ENCODE results near the gene IQCF5.
"Not testable (repeated sequence)": the region's sequence is repeated elsewhere in the genome, so short reads cannot be mapped to it uniquely, and the experiment has no call there.

The IQCF5 gene

DNA sequence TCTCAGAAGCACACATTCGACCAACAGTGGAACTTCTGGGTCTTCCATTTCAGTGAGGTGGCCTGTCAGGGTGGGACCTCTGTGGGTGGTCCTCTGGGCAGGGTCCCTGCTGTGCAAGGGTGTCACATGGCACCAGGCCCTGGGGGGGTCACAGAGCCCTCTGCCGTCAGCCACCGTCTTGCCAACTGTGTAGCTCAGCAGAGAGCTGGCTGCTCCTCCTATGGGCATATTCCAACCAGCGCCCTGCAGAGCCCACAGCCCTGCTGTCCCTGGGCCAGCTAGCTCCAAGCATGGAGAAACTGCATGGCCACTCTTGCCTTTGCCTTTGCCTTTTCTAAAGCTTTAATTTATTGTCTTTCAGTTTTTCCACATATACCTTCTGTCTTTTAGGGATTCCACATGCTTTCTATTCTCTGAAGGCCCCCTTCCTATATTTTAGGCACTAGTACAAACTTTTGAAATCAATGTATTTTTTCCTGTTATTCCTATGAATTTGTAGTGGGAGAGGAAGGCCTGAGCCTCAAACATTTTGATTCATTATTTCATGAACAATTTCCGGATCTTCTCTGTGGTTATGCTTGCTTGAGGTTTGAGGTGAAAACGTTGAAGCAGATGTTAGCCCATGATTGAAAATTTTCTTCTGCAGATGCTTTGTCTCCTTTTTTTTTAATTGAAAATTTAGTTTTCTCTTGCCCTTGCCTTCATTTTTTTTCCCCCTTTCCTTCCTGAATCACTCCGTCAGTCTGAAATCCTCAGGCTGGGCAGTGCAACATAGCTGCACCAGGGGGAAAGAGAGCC is 16.0 kb upstream of the IQCF5 start:
- Histone ChIP-seq H3K36me3 (ENCODE audit: control insufficient read depth in 1 of 2, insufficient read depth in 2 of 2, low read length in 2 of 2) (no peaks in the 10 kb centered on the region), H3K9me3 (ENCODE audit: control insufficient read depth in 1 of 2, low read length in 2 of 2) (no peaks in the 10 kb centered on the region), H3K27me3 (ENCODE audit: low read depth, low read length) (no peaks in the 10 kb centered on the region), H3K4me1 (ENCODE audit: control insufficient read depth in 1 of 2, insufficient read depth in 2 of 2, low read length in 2 of 2) (no peaks in the 10 kb centered on the region), H3K4me3 (ENCODE audit: low read depth in 1 of 2, low read length in 2 of 2) (no peak overlapping the region), H3K27ac (ENCODE audit: low read length) (no peak overlapping the region)

DNA sequence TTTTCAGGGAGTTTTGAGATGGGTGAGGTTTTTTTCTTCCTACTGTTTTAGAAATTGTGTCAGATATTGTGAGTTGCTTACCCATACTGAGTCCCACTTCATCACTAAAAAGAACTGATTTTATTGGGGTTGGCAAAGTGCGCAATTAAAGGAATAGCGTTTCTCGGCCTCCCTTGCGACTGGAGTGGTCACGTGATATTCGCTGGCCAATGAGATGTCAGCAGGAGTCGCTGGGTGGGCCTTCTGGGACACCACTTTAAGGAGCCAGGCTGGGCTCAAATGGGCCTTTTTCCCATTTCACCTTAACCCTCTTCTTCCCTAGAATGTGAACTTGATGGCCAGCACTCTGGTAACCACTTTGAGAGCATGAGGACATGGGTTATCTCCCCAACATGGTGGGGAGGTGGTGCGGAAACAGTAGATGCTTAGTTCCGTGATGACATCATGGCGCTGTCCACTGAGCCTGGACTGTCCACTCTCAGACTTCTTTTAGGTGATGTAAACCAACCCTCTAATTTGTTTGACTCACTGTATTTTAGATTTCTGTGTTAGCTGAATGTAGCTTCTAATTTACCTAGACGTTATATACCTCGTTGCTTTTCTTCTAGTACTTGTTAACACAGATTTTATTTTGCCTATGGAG is 13.2 kb upstream of the IQCF5 start:
- Histone ChIP-seq H3K36me3 (ENCODE audit: control insufficient read depth in 1 of 2, insufficient read depth in 2 of 2, low read length in 2 of 2) (no peaks in the 10 kb centered on the region), H3K4me3 (ENCODE audit: low read depth in 1 of 2, low read length in 2 of 2) (no peak overlapping the region), H3K4me1 (ENCODE audit: control insufficient read depth in 1 of 2, insufficient read depth in 2 of 2, low read length in 2 of 2) (no peaks in the 10 kb centered on the region), H3K27me3 (ENCODE audit: low read depth, low read length) (no peaks in the 10 kb centered on the region), H3K9me3 (ENCODE audit: control insufficient read depth in 1 of 2, low read length in 2 of 2) (no peaks in the 10 kb centered on the region), H3K27ac (ENCODE audit: low read length) (no peak overlapping the region)

DNA sequence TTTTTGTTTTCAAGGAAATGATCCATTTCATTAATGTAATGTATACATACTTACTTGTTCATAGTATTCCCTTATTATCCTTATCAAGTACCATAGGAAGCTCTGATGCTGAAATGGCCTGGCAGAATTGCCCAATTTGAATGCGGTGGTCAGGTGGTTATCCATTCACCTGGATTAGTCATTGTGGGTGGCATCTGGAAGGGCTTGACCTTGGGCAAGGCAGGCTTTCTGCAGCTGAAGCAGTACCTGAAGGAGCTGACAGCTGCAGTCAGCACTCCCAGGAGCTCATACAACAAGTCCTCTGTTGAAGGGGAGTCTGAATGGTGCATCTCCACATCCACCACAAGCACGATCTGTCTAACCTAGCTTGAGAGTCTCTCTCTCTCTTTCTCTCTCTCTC is 12.2 kb upstream of the IQCF5 start:
- Histone ChIP-seq H3K4me1 (ENCODE audit: control insufficient read depth in 1 of 2, insufficient read depth in 2 of 2, low read length in 2 of 2) (no peaks in the 10 kb centered on the region), H3K27me3 (ENCODE audit: low read depth, low read length) (no peaks in the 10 kb centered on the region), H3K9me3 (ENCODE audit: control insufficient read depth in 1 of 2, low read length in 2 of 2) (no peaks in the 10 kb centered on the region), H3K4me3 (ENCODE audit: low read depth in 1 of 2, low read length in 2 of 2) (no peak overlapping the region), H3K36me3 (ENCODE audit: control insufficient read depth in 1 of 2, insufficient read depth in 2 of 2, low read length in 2 of 2) (no peaks in the 10 kb centered on the region), H3K27ac (ENCODE audit: low read length) (no peak overlapping the region)

DNA sequence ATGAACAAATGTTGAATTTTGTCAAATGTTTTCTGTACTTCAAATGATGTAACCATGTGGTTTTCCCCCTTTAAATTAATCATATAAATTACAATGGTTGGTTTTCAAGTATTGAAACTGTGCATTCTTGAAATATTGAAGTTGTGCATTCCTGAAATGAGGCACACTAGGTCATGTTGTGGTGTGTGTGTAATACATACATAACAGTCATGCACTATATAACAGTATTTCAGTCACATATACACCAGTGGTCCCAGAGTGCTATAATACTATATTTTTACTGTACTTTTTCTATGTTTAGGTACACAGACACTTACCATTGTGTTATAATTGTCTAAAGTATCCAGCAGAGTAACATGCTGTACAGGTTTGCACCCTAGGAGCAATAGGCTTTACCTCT is 11.0 kb upstream of the IQCF5 start:
- no peak overlapping the region for H3K4me3 ChIP-seq (ENCODE audit: low read depth in 1 of 2, low read length in 2 of 2)
- no peaks in the 10 kb centered on the region for H3K4me1 ChIP-seq (ENCODE audit: control insufficient read depth in 1 of 2, insufficient read depth in 2 of 2, low read length in 2 of 2)
- H3K27ac ChIP-seq (ENCODE audit: low read length), result no peak overlapping the region
- H3K36me3 ChIP-seq (ENCODE audit: control insufficient read depth in 1 of 2, insufficient read depth in 2 of 2, low read length in 2 of 2), result no peaks in the 10 kb centered on the region
- no peaks in the 10 kb centered on the region for H3K27me3 ChIP-seq (ENCODE audit: low read depth, low read length)
- H3K9me3 ChIP-seq (ENCODE audit: control insufficient read depth in 1 of 2, low read length in 2 of 2), result no peaks in the 10 kb centered on the region

DNA sequence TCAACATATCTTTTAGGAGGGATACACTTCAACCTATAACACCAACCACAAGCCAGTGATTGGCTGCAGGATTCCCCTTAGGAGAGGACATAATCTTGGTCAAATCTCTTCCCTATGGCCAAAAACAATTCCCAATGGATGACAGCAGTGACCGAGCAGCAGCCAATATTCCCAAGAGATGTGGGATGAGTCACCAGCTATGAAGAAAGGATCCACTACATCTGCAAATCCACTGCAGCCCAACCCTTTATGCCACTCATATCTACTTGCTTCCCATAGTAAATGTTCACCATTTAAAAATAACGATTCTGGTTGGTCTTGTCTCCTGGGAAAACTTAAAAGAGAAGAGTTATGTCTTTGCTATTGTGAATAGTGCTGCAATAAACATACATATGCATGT is 4.5 kb upstream of the IQCF5 start:
- Histone ChIP-seq H3K27me3 (ENCODE audit: low read depth, low read length) (no peaks in the 10 kb centered on the region), H3K27ac (ENCODE audit: low read length) (no peak overlapping the region), H3K4me1 (ENCODE audit: control insufficient read depth in 1 of 2, insufficient read depth in 2 of 2, low read length in 2 of 2) (no peaks in the 10 kb centered on the region), H3K36me3 (ENCODE audit: control insufficient read depth in 1 of 2, insufficient read depth in 2 of 2, low read length in 2 of 2) (no peaks in the 10 kb centered on the region), H3K4me3 (ENCODE audit: low read depth in 1 of 2, low read length in 2 of 2) (no peak overlapping the region), H3K9me3 (ENCODE audit: control insufficient read depth in 1 of 2, low read length in 2 of 2) (no peaks in the 10 kb centered on the region)

DNA sequence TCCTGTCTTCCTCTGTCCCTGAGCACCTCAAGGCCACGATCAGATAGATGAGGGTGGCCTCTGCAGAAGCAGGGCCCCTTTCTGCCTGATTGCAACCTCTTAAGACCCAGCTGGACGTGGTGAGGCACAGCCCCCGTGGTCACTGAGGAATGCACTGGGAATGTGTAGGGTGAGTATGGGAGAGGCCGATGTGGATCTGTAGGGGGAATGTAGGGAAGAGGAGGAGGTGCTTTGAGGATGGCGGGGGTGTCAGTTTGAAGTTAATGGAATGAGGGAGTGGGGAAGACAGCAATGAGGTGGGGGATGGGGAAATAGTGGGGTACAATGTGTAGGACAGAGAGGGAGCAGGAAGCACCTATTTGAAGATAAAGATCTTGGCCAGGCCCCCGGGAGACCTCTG is 785 bp upstream of the IQCF5 start:
- no peak overlapping the region for H3K27ac ChIP-seq (ENCODE audit: low read length)
- no peak overlapping the region for H3K4me3 ChIP-seq (ENCODE audit: low read depth in 1 of 2, low read length in 2 of 2)
- no peaks in the 10 kb centered on the region for H3K9me3 ChIP-seq (ENCODE audit: control insufficient read depth in 1 of 2, low read length in 2 of 2)
- no peaks in the 10 kb centered on the region for H3K27me3 ChIP-seq (ENCODE audit: low read depth, low read length)
- H3K4me1 ChIP-seq (ENCODE audit: control insufficient read depth in 1 of 2, insufficient read depth in 2 of 2, low read length in 2 of 2), result no peaks in the 10 kb centered on the region
- no peaks in the 10 kb centered on the region for H3K36me3 ChIP-seq (ENCODE audit: control insufficient read depth in 1 of 2, insufficient read depth in 2 of 2, low read length in 2 of 2)

DNA sequence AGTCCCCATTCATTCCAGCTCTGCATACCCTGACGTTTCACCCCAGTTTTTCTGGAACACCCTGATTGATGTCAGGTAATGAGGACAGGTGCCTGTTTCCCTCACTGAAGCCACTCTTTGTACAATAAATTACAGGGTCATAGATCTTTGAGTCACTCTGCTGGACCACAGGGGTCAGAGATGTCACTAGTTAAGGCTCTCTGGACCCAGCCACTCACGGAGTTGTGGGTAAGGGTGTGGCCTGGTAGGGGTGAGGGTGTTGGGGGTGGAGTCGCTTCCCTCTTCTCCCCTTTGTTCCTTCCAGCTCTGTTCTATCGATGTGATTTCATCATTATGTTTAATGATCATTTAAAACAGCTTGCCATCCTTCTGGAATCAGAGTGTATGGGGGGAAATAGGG is 512 bp downstream of the IQCF5 start:
- H3K36me3 ChIP-seq (ENCODE audit: control insufficient read depth in 1 of 2, insufficient read depth in 2 of 2, low read length in 2 of 2), result no peaks in the 10 kb centered on the region
- no peaks in the 10 kb centered on the region for H3K4me1 ChIP-seq (ENCODE audit: control insufficient read depth in 1 of 2, insufficient read depth in 2 of 2, low read length in 2 of 2)
- no peak overlapping the region for H3K4me3 ChIP-seq (ENCODE audit: low read depth in 1 of 2, low read length in 2 of 2)
- H3K27me3 ChIP-seq (ENCODE audit: low read depth, low read length), result no peaks in the 10 kb centered on the region
- H3K9me3 ChIP-seq (ENCODE audit: control insufficient read depth in 1 of 2, low read length in 2 of 2), result no peaks in the 10 kb centered on the region
- no peak overlapping the region for H3K27ac ChIP-seq (ENCODE audit: low read length)

DNA sequence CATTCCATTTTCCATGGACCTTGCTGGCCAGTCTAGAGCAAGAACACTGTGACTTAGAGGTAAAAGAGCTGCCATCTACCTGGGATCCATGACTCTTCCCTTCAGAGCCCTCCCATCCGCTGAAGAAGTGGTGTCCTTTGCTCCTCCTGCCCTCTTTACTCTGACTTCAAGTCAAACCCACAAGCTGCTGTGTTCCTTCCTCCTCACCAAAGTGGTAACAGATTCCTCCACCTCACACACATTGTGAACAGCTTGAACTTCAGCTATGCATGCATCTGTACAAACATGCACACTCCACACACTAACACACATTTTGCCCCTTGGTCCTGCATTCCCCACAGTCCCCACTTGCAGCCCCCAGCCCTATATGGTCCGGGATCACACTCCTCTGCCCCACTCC is 990 bp downstream of the IQCF5 start:
- Histone ChIP-seq H3K9me3 (ENCODE audit: control insufficient read depth in 1 of 2, low read length in 2 of 2) (no peaks in the 10 kb centered on the region), H3K27ac (ENCODE audit: low read length) (no peak overlapping the region), H3K4me1 (ENCODE audit: control insufficient read depth in 1 of 2, insufficient read depth in 2 of 2, low read length in 2 of 2) (no peaks in the 10 kb centered on the region), H3K36me3 (ENCODE audit: control insufficient read depth in 1 of 2, insufficient read depth in 2 of 2, low read length in 2 of 2) (no peaks in the 10 kb centered on the region), H3K27me3 (ENCODE audit: low read depth, low read length) (no peaks in the 10 kb centered on the region), H3K4me3 (ENCODE audit: low read depth in 1 of 2, low read length in 2 of 2) (no peak overlapping the region)

DNA sequence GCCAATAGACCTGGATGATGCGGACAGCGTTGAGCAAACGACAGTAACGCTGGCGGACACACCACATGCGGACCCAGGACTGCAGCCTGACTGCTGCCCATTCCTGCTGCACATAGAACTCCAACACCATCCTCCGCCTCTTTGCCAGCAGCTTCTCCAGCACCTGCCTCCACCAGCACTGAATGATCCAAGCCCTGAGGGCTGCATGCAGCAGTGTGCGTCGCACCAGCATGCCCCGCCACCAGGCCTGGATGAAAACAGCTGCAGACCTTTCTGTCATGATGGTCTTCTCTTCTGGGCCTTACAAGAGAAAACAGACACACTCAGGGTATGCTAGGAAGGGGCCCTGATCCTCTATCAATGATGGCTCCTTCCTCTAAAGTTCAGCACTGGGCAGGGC is 1.5 kb downstream of the IQCF5 start:
- no peak overlapping the region for H3K27ac ChIP-seq (ENCODE audit: low read length)
- no peaks in the 10 kb centered on the region for H3K4me1 ChIP-seq (ENCODE audit: control insufficient read depth in 1 of 2, insufficient read depth in 2 of 2, low read length in 2 of 2)
- no peaks in the 10 kb centered on the region for H3K36me3 ChIP-seq (ENCODE audit: control insufficient read depth in 1 of 2, insufficient read depth in 2 of 2, low read length in 2 of 2)
- no peak overlapping the region for H3K4me3 ChIP-seq (ENCODE audit: low read depth in 1 of 2, low read length in 2 of 2)
- H3K27me3 ChIP-seq (ENCODE audit: low read depth, low read length), result no peaks in the 10 kb centered on the region
- no peaks in the 10 kb centered on the region for H3K9me3 ChIP-seq (ENCODE audit: control insufficient read depth in 1 of 2, low read length in 2 of 2)

DNA sequence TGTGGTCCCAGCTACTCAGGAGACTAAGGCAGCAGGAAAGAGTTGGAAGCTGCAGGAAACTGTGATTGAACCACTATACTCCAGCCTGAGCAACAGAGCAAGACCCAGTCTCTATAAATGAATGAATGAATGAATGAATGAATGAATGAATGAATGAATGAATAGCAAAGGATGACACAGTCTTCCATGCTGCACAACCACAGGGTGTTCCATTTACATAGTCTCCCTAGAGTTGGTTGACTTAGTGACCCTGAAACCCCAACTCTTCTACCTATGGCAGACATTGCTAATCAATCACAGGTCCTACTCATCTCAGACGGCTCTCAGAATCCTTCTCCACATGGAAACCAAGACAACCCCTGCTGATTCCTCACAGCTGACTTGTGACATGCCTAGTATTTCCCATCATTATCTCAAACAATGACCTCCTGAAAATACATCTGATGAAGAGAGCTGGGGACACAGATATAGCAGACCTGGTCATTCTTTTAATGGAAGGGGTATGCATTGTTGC is 2.1 kb downstream of the IQCF5 start:
- Histone ChIP-seq H3K36me3 (ENCODE audit: control insufficient read depth in 1 of 2, insufficient read depth in 2 of 2, low read length in 2 of 2) (no peaks in the 10 kb centered on the region), H3K27me3 (ENCODE audit: low read depth, low read length) (no peaks in the 10 kb centered on the region), H3K4me1 (ENCODE audit: control insufficient read depth in 1 of 2, insufficient read depth in 2 of 2, low read length in 2 of 2) (no peaks in the 10 kb centered on the region), H3K27ac (ENCODE audit: low read length) (no peak overlapping the region), H3K4me3 (ENCODE audit: low read depth in 1 of 2, low read length in 2 of 2) (no peak overlapping the region), H3K9me3 (ENCODE audit: control insufficient read depth in 1 of 2, low read length in 2 of 2) (no peaks in the 10 kb centered on the region)

DNA sequence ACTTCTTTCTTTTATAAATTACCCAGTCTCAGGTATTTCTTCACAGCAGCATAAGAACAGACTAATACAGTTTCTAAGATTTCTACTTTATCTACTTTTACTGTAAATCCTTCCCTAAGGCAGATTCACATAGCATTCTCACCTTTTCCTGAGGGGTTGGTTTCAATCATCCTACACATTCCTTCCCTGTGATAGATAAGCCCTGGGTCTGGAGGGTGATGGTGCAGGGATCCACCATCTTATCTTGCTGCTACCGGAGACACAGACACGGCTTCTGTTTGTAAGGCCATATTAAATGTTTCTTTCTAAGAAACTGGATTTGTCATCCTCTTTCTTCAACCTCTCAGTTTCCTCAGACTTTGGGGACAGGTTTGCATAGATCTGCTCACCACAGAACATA is 6.1 kb downstream of the IQCF5 start:
- Histone ChIP-seq H3K27me3 (ENCODE audit: low read depth, low read length) (no peaks in the 10 kb centered on the region), H3K36me3 (ENCODE audit: control insufficient read depth in 1 of 2, insufficient read depth in 2 of 2, low read length in 2 of 2) (no peaks in the 10 kb centered on the region), H3K4me1 (ENCODE audit: control insufficient read depth in 1 of 2, insufficient read depth in 2 of 2, low read length in 2 of 2) (no peaks in the 10 kb centered on the region), H3K27ac (ENCODE audit: low read length) (no peak overlapping the region), H3K9me3 (ENCODE audit: control insufficient read depth in 1 of 2, low read length in 2 of 2) (no peaks in the 10 kb centered on the region), H3K4me3 (ENCODE audit: low read depth in 1 of 2, low read length in 2 of 2) (no peak overlapping the region)

DNA sequence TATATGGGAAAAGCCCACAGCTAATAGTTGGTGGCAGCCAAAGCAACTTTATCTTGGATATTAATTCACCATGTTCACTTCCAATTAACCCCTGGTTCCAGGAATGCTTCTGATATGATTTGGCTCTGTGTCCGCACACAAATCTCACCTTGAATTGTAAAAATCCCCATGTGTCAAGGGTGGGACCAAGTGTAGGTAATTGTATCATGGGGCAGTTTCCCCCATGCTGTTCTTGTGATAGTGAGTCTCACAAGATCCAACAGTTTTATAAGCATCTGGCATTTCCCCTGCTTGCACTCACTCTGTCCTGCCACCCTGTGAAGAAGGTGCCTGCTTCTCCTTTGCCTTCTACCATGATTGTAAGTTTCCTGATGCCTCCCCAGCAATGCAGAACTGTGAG is 6.5 kb downstream of the IQCF5 start:
- not testable (repeated sequence) for H3K27ac ChIP-seq (ENCODE audit: low read length); H3K9me3 ChIP-seq (ENCODE audit: control insufficient read depth in 1 of 2, low read length in 2 of 2); H3K36me3 ChIP-seq (ENCODE audit: control insufficient read depth in 1 of 2, insufficient read depth in 2 of 2, low read length in 2 of 2); H3K4me1 ChIP-seq (ENCODE audit: control insufficient read depth in 1 of 2, insufficient read depth in 2 of 2, low read length in 2 of 2); H3K4me3 ChIP-seq (ENCODE audit: low read depth in 1 of 2, low read length in 2 of 2); H3K27me3 ChIP-seq (ENCODE audit: low read depth, low read length)
